Islet of Langerhans (tissue), 1 donor: ENCODE results near the gene FLNC.

Experiments used
- FAIRE-seq: peaks from one replicate; lab custom pipeline; 2011; peaks lifted over from hg19 to GRCh38; lab: Jason Lieb, UNC

FLNC gene

DNA sequence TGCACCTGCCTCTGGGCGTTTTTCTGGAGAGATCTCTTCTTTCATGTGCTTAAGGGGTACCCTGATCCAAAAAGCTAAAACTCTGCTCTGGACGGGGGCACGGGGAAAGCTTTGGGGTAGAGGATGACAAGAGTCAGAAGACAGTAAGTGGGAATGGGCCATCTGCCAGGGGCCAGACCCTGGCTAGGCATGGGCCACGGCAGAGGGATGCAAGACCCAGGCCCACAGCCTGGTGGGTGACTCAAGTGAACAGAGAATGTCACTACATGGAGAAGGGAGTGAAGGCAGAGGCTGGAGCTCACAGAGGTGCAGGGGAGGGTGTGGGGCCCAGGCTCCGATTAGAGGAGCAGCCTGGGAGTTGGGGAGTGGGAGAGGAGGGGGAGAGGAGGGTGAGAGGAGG, 15.3 kb downstream of the FLNC start:
- FAIRE-seq = no peak

GRCh38 chr7:128845987-128846386, 15.8 kb downstream of the FLNC start:
- no peak for FAIRE-seq

- FAIRE-seq = no peak
Measured at GRCh38 chr7:128846781-128847444, 16.7 kb downstream of the FLNC start.

DNA sequence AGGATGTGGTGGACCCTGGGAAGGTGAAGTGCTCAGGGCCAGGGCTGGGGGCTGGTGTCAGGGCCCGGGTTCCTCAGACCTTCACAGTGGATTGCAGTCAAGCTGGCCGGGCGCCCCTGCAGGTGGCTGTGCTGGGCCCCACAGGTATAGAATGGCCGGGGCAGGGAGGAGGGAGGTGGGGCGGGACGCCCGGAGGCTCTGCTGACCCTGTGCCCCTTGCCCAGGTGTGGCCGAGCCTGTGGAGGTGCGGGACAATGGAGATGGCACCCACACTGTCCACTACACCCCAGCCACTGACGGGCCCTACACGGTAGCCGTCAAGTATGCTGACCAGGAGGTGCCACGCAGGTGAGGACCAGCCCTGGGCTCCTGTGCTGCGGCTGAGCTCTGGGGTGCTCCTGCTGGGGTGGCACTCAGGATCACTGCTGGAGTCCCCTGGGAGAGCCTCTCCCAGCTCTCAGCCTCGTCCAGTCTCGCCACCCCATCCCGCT, 17.6 kb downstream of the FLNC start:
- FAIRE-seq = no peak

DNA sequence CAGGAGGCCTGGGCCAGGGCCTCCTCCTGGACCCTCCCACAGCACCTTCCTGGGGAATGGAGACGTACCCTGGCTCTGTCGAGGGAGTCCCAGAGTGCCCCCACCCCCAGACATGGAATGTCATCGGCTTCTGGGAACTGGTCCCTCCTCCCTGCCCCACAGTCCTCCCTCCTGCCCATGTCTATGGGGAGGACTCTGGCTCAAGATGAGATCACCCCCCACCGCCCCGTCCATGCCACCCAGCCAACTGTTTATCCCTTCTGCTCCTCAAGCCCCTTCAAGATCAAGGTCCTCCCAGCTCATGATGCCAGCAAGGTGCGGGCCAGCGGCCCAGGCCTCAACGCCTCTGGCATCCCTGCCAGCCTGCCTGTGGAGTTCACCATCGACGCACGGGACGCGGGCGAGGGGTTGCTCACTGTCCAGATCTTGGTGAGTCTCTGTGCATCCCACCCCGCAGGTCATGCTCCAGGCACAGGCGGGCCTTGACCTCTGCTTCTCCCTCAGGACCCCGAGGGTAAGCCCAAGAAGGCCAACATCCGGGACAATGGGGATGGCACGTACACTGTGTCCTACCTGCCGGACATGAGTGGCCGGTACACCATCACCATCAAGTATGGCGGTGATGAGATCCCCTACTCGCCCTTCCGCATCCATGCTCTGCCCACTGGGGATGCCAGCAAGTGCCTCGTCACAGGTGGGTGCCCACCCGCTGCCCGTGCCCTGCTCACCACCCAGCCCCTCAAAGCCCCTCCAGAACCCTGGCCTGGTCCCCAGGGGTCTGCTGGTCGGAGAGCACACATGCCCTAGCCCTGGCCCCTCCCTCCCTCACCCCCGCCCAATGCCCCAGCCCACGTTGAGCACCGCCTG, 18.3 kb downstream of the FLNC start:
- no peak for FAIRE-seq

DNA sequence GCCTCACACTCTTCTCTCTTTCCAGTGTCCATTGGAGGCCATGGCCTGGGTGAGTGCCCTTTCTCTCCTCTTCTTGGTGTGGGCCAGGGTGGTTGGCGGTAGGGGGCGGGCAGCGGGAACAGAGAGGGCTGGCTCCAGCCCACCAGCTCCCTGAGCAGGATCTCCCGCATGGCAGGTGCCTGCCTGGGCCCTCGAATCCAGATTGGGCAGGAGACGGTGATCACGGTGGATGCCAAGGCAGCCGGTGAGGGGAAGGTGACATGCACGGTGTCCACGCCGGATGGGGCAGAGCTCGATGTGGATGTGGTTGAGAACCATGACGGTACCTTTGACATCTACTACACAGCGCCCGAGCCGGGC, 18.9 kb downstream of the FLNC start:
- FAIRE-seq = no peak

GRCh38 chr7:128849804-128850490, 19.7 kb downstream of the FLNC start:
- FAIRE-seq = no peak

- no peak for FAIRE-seq
Measured at GRCh38 chr7:128852537-128853254, 22.5 kb downstream of the FLNC start.

DNA sequence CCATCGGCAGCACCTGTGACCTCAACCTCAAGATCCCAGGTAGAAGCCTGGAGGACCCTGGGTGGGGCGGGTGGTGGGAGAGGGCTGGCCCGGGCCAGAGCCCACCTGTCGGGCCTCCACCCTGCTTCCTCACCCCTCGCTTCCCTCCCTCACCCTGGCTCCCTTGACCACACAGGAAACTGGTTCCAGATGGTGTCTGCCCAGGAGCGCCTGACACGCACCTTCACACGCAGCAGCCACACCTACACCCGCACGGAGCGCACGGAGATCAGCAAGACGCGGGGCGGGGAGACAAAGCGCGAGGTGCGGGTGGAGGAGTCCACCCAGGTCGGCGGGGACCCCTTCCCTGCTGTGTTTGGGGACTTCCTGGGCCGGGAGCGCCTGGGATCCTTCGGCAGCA, 23.6 kb downstream of the FLNC start:
- FAIRE-seq = no peak

DNA sequence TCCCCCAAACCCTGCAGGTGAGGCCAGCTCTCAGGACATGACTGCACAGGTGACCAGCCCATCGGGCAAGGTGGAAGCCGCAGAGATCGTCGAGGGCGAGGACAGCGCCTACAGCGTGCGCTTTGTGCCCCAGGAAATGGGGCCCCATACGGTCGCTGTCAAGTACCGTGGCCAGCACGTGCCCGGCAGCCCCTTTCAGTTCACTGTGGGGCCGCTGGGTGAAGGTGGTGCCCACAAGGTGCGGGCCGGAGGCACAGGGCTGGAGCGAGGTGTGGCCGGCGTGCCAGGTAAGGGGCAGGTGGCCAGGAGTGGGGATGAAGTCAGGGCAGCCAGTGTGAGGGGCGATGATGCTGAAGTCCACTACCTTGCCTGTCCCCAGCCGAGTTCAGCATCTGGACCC, 24.2 kb downstream of the FLNC start:
- FAIRE-seq = no peak

- FAIRE-seq = no peak
Measured at GRCh38 chr7:128855559-128855958, 25.4 kb downstream of the FLNC start.

- FAIRE-seq = no peak
Measured at GRCh38 chr7:128856001-128856718, 26.0 kb downstream of the FLNC start.

DNA sequence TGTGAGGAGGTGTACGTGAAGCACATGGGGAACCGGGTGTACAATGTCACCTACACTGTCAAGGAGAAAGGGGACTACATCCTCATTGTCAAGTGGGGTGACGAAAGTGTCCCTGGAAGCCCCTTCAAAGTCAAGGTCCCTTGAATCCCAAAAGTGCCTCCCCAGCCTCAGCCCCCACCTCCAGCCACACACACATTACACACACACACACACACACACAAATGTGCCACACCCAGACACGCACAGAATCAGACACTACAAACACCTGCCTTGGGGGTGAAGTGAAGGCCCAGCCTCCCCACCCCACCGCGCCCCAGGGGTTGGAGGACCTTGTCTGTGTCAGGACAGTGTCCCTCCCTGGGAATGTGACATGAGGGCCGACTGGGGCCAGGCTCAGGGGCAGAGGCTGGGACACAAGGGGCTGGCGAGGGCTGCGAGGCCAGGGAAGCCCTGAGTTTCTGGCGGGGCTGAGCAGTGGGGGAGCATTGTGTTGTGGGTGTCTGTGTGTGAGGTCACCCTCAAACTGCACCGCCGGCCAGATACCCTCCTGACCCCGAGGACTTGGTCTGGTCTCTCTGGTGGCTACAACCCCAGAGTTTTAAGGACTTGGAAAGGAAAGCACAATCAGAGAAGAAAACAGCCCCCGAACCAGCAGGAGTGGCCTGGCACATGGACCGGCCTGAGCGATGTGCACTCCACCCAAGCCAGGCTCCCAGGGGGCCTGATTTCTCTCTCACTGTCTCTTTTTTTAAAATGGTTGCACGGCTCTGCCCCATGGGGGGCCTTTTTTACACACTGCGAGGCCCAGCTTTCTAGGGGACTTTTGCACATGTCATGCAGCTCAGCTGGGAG, 28.4 kb downstream of the FLNC start:
- no peak for FAIRE-seq

DNA sequence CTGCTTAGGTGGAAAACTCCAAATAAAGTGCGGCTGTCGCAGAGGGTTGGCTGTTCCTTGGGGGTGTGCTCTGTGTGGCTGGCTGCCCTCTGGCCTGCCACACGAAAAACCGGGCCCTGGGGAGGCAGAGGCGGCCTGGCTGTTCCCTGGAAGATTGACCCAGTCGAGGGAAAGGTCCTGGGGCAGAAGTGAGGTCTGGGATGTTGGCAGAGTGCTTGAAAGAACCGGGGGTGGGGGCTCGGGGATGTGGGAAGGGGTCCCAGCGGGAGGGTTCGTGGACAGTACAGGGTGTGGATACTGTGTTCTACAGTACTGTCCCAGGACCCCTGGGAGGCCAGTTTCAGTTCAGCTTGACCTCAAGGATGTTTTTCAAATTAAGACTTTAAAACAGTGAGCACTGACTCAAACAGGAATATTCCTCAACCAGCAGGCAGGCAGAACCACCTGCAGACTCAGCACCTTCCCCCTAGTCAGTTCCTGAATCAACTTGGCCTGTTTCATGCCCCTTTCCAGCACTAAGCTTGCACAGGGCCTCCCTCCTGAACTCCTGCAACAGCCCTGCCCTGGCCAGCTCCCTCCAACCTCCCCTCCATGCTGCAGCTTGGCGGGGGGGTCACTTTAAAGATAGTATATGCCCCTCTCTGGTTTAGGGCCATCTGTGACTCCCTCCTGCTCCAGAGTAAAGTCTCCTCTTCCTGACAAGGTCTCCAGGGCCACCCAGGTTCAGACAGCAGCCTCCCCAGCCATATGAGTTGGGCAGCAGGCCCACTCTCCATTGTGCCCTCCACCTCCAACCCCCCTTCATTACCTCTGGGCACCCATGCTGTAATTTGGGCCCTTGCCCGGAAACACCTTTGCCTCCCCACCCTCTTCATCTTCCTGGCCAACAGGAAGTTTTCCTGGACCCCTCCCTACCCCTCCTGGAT, 29.3 kb downstream of the FLNC start:
- no peak for FAIRE-seq

DNA sequence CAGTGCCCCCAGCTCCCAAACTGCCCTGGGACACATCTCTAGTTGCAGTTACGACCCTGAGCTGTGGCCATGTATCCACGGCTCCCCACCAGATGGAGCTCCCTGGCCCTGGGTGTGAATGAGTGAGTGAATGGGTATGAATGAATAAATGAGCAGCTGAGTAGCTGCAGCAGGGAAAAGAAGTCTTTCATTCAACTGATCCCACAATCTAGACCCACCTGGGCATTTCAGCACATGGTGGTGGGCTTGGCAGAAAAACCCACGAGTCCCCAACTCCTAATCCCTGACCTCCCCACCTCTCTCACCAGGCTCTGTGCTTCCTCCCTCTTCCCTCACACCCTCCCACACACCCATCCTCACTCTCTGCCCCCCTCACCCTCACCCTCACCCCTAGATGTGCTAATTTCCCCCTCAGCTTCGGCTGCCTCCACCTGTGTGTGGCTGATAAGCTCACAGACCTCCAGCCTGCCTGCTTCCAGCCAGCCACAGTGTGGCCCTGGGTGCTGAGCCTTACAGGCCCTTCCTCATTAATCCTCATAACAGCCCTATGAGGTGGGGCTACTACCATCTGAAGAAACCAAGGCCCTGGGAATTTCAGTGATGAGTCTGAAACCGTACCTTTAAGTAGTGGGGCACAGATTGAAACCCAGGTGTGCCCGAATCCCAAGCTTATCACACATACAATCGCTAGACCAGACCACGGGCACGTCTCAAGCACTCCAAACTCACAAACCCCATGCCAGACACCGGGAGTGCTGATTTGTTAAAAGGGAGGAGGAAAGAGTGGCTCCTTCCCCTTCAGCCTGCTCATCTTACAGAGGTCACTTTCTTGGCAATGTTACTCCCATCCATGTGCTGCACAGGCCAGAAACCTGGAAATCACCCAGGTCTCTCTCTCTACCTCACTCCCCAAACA, 30.2 kb downstream of the FLNC start:
- FAIRE-seq = no peak

DNA sequence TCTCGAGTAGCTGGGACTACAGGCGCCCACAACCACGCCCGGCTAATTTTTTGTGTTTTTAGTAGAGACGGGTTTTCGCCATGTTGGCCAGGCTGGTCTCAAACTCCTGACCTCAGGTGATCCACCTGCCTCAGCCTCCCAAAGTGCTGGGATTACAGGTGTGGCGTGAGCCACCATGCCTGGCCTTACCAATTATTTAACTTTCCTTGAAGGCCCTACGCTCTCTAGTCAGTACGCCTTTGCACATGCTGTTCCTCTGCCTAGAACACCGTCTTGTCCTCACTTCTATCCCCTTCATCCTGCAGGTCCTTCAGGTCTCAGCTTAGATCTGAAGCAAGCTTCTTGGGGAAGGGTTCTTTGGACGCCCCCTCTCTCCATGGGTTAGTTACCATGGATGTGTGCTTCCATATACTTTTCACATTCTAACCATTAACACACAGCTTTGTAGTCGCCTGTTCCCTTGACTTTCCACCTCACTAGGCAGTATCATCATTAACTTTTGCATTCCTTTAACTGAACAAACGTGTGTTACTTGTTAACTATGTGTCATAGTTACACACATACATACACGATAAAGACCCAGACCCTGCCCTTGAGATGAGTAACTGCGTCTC, 31.9 kb downstream of the FLNC start:
- FAIRE-seq = no peak

DNA sequence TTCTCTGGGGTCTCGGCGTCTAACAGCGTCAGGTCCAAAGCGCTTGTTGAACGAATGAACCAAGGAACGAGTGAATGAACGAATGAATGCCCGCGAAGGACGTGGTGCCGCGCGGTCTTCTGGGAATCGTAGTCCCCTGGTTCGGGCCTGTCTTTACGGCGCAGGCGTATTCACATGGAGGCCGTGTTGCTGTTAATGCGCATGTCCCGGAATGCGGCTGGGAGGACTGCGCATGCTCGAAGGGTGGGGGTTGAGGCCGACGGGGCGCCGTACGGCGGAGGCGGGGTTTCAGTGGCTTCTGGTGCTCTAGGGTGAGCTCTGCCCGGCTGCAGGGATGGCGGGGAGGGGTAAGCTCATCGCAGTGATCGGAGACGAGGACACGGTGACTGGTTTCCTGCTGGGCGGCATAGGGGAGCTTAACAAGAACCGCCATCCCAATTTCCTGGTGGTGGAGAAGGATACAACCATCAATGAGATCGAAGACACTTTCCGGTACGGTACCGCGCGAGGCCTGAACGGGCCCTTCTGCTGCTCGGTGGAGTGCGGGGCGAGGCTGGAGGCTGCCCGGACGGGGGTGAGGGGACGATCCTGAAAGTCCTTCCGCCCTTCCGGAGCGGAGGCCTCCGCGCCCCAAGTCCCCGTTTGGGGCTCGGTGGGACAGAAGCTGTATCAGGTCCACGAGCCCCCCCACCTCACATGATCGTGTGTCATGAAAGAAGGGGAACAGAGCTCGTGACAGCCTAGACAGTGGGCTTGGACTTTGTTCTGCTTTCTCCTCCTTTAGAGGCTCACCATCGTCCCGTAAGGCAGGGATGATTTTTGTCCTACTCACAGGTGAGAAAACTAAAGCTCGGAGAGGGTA, 32.6 kb downstream of the FLNC start, which contains the start of gene ATP6V1F:
ATP6V1F (plus strand) TSS at position 286 of the 862 bp plus-strand sequence; CDS start at position 335, 49 bp downstream.
- FAIRE-seq = peak; percentile 51
